GM12878 (cell line): ENCODE results near the gene ASB4.

ENCODE experiments used
- CTCF ChIP-seq, 3 experiments: IDR thresholded peaks in 2 of 3; conservative IDR thresholded peaks in 1 of 3; 2 replicates each; pipeline ENCODE4 v1.5.1; 2011; ENCODE audit warnings: low read depth in 3 of 3, low read length in 3 of 3, mild to moderate bottlenecking in 3 of 3, control low read depth in 2 of 3, moderate library complexity in 2 of 3, inconsistent platforms in 1 of 3, mixed read lengths in 1 of 3; ENCODE audit not compliant: control insufficient read depth in 2 of 3, insufficient read depth in 1 of 3; ENCODE audit errors: extremely low read depth in 1 of 3
- POLR2AphosphoS5 ChIP-seq: IDR thresholded peaks from 2 replicates; pipeline ENCODE4 v1.6.1; 2011; ENCODE audit warnings: mild to moderate bottlenecking, low read length, inconsistent platforms

- TF ChIP-seq CTCF (IDR thresholded peaks at IDR 0.05 in 2 of 3, conservative IDR thresholded peaks at IDR 0.05 in 1 of 3; ENCODE audit: control insufficient read depth in 2 of 3, extremely low read depth in 1 of 3, insufficient read depth in 1 of 3, low read depth in 3 of 3, low read length in 3 of 3): no peak
- no peak for TF ChIP-seq POLR2AphosphoS5
Measured at GRCh38 chr7:95502403-95502802, 16.7 kb downstream of the ASB4 start.
